NB4 (cell line): Measurements from ENCODE around the gene FAHD1.

ENCODE experiments used
- CTCF ChIP-seq: IDR thresholded peaks from one replicate; pipeline ENCODE4 v1.5.1; 2012; ENCODE audit warnings: low read depth, low read length
- POLR2A ChIP-seq: IDR thresholded peaks from 2 replicates; pipeline ENCODE4 v1.6.1; 2011; ENCODE audit warnings: mild to moderate bottlenecking; ENCODE audit not compliant: insufficient read length; ENCODE audit errors: extremely low read depth

- TF ChIP-seq CTCF = no peak
- no peak for TF ChIP-seq POLR2A
These were observed 24.8 kb downstream of the FAHD1 start for GRCh38 chr16:1851793-1852192.
